ENCODE measurements around the gene DSE.

The DSE gene

GRCh38 chr6:116370760-116371119 lies at the start of gene DSE:
Gene DSE, plus strand, starts transcription at chr6:116370947. Its CDS starts 28,304 bp downstream, at chr6:116399251.
- TF ChIP-seq GATA2 (IDR thresholded peaks at IDR 0.05; ENCODE audit: low read depth, low read length) (no peak), GATA3 (IDR thresholded peaks at IDR 0.05; ENCODE audit: low read depth, low read length) (no peak)

GRCh38 chr6:116323863-116324262 lies 46.9 kb upstream of the DSE start:
- no peak for TF ChIP-seq GATA2 (IDR thresholded peaks at IDR 0.05; ENCODE audit: low read depth, low read length)
- TF ChIP-seq GATA3 (IDR thresholded peaks at IDR 0.05; ENCODE audit: low read depth, low read length) = no peak

GRCh38 chr6:116326181-116326671 lies 44.5 kb upstream of the DSE start:
- no peak for TF ChIP-seq GATA2 (IDR thresholded peaks at IDR 0.05; ENCODE audit: low read depth, low read length)
- no peak for TF ChIP-seq GATA3 (IDR thresholded peaks at IDR 0.05; ENCODE audit: low read depth, low read length)

GRCh38 chr6:116326996-116327395 lies 43.8 kb upstream of the DSE start:
- TF ChIP-seq GATA3 (IDR thresholded peaks at IDR 0.05; ENCODE audit: low read depth, low read length) (no peak), GATA2 (IDR thresholded peaks at IDR 0.05; ENCODE audit: low read depth, low read length) (no peak)

- TF ChIP-seq GATA3 (IDR thresholded peaks at IDR 0.05; ENCODE audit: low read depth, low read length) = no peak
Measured at GRCh38 chr6:116327803-116328527, 42.8 kb upstream of the DSE start.

GRCh38 chr6:116328528-116328903 lies 42.2 kb upstream of the DSE start:
- TF ChIP-seq GATA3 (IDR thresholded peaks at IDR 0.05; ENCODE audit: low read depth, low read length) = no peak
- TF ChIP-seq GATA2 (IDR thresholded peaks at IDR 0.05; ENCODE audit: low read depth, low read length) = no peak

GRCh38 chr6:116329156-116329555 lies 41.6 kb upstream of the DSE start:
- no peak for TF ChIP-seq GATA3 (IDR thresholded peaks at IDR 0.05; ENCODE audit: low read depth, low read length)
- TF ChIP-seq GATA2 (IDR thresholded peaks at IDR 0.05; ENCODE audit: low read depth, low read length) = no peak

GRCh38 chr6:116330511-116330910 lies 40.2 kb upstream of the DSE start:
- TF ChIP-seq GATA2 (IDR thresholded peaks at IDR 0.05; ENCODE audit: low read depth, low read length) (no peak), GATA3 (IDR thresholded peaks at IDR 0.05; ENCODE audit: low read depth, low read length) (no peak)

GRCh38 chr6:116332096-116332495 lies 38.7 kb upstream of the DSE start:
- no peak for TF ChIP-seq GATA3 (IDR thresholded peaks at IDR 0.05; ENCODE audit: low read depth, low read length)
- no peak for TF ChIP-seq GATA2 (IDR thresholded peaks at IDR 0.05; ENCODE audit: low read depth, low read length)

- TF ChIP-seq GATA3 (IDR thresholded peaks at IDR 0.05; ENCODE audit: low read depth, low read length) (no peak), GATA2 (IDR thresholded peaks at IDR 0.05; ENCODE audit: low read depth, low read length) (no peak)
Measured at GRCh38 chr6:116335612-116336215, 35.0 kb upstream of the DSE start.

GRCh38 chr6:116338943-116339342 lies 31.8 kb upstream of the DSE start:
- TF ChIP-seq GATA2 (IDR thresholded peaks at IDR 0.05; ENCODE audit: low read depth, low read length) (no peak), GATA3 (IDR thresholded peaks at IDR 0.05; ENCODE audit: low read depth, low read length) (no peak)

- TF ChIP-seq GATA3 (IDR thresholded peaks at IDR 0.05; ENCODE audit: low read depth, low read length) = no peak
- TF ChIP-seq GATA2 (IDR thresholded peaks at IDR 0.05; ENCODE audit: low read depth, low read length) = no peak
Measured at GRCh38 chr6:116349216-116349615, 21.5 kb upstream of the DSE start.

GRCh38 chr6:116351101-116351500 lies 19.6 kb upstream of the DSE start:
- no peak for TF ChIP-seq GATA3 (IDR thresholded peaks at IDR 0.05; ENCODE audit: low read depth, low read length)
- TF ChIP-seq GATA2 (IDR thresholded peaks at IDR 0.05; ENCODE audit: low read depth, low read length) = no peak

- TF ChIP-seq GATA2 (IDR thresholded peaks at IDR 0.05; ENCODE audit: low read depth, low read length) = no peak
- TF ChIP-seq GATA3 (IDR thresholded peaks at IDR 0.05; ENCODE audit: low read depth, low read length) = no peak
Measured at GRCh38 chr6:116352515-116353471, 18.0 kb upstream of the DSE start.

Data from SH-SY5Y (cell line).